HepG2 (cell line): ENCODE measurements around the gene NGEF. TPM values are rescaled to one million over a fixed set of nuclear protein-coding genes. Genes with fewer than 3 reads are reported as not detected.

Source experiments
- BRD4 ChIP-seq: sonication (generic); formaldehyde crosslinking; IDR thresholded peaks from 2 replicates; pipeline ENCODE4 v1.4.0; 2020; ENCODE audit warnings: missing genetic modification reagents
- ETV6 ChIP-seq: sonication (generic); formaldehyde crosslinking; conservative IDR thresholded peaks from 2 replicates; pipeline ENCODE4 v1.4.0; 2020; ENCODE audit warnings: missing genetic modification reagents
- FOSL1 ChIP-seq: sonication (generic); formaldehyde crosslinking; IDR thresholded peaks from 2 replicates; pipeline ENCODE4 v1.9.0; 2021; ENCODE audit warnings: missing genetic modification reagents, borderline replicate concordance
- HDAC1 ChIP-seq: sonication (generic); formaldehyde crosslinking; IDR thresholded peaks from 2 replicates; pipeline ENCODE4 v1.5.1; 2020; ENCODE audit warnings: mild to moderate bottlenecking, missing genetic modification reagents
- MAFG ChIP-seq: sonication (generic); formaldehyde crosslinking; IDR thresholded peaks from 2 replicates; pipeline ENCODE4 v1.5.1; 2020; ENCODE audit warnings: mild to moderate bottlenecking, missing genetic modification reagents
- MATR3 ChIP-seq: sonication (generic); formaldehyde crosslinking; IDR thresholded peaks from 2 replicates; pipeline ENCODE4 v1.4.0; 2020; ENCODE audit warnings: missing genetic modification reagents
- NRL ChIP-seq: sonication (generic); formaldehyde crosslinking; IDR thresholded peaks from 2 replicates; pipeline ENCODE4 v1.5.0; 2020; ENCODE audit warnings: missing genetic modification reagents, mild to moderate bottlenecking, moderate library complexity, borderline replicate concordance
- PCBP2 ChIP-seq: fragments of 200-400 bp; formaldehyde crosslinking; optimal IDR thresholded peaks from 2 replicates; pipeline ENCODE3; 2018; ENCODE audit warnings: low read length, low read depth; ENCODE audit not compliant: poor library complexity, severe bottlenecking
- TOE1 ChIP-seq: sonication (generic); formaldehyde crosslinking; IDR thresholded peaks from 2 replicates; pipeline ENCODE4 v1.4.0; 2020; ENCODE audit warnings: mild to moderate bottlenecking, missing genetic modification reagents
- ZBTB8A ChIP-seq: sonication (generic); formaldehyde crosslinking; IDR thresholded peaks from 2 replicates; pipeline ENCODE4 v1.4.0; 2020; ENCODE audit warnings: mild to moderate bottlenecking, low read depth, missing genetic modification reagents, borderline replicate concordance
- ZNF274 ChIP-seq: sonication (generic); formaldehyde crosslinking; IDR thresholded peaks from 2 replicates; pipeline ENCODE4 v1.5.1; 2020; ENCODE audit warnings: mild to moderate bottlenecking, missing genetic modification reagents
- ZNF354B ChIP-seq: sonication (generic); formaldehyde crosslinking; IDR thresholded peaks from 2 replicates; pipeline ENCODE4 v1.8.0; 2022; ENCODE audit warnings: mild to moderate bottlenecking, missing genetic modification reagents
- ZNF496 ChIP-seq: sonication (generic); formaldehyde crosslinking; IDR thresholded peaks from 2 replicates; pipeline ENCODE4 v1.8.1; 2023; ENCODE audit warnings: mild to moderate bottlenecking, moderate library complexity, missing genetic modification reagents; ENCODE audit not compliant: insufficient replicate concordance
- polyA plus RNA-seq, 8 experiments: library from polyadenylated mRNA; depleted of rRNA in 3 of 8; stranded (reverse) in 7 of 8; unstranded in 1 of 8; fragments of >200 nt; fragmentation: Illumina TruSeq in 4 of 8; extraction: Trizol in 4 of 8; gene quantifications; 2 replicates each; pipeline versions ENCODE4 v1.2.1 to v1.2.3, GENCODE V29; 2011 to 2016; ENCODE audit warnings: low read depth in 4 of 8, missing spikeins in 1 of 8, mixed read lengths in 1 of 8; ENCODE audit not compliant: insufficient read depth in 1 of 8
- total RNA-seq, 5 experiments: library from RNA; depleted of rRNA; stranded (reverse); fragments of >200 nt; fragmentation: Illumina TruSeq; extraction: Trizol; gene quantifications; 2 replicates each; pipeline ENCODE4 v1.2.3, GENCODE V29; 2016; ENCODE audit warnings: low read depth in 1 of 5
- TF ChIP-seq, protein P1 (sequence below): sonication (generic); formaldehyde crosslinking; IDR thresholded peaks from 2 replicates; pipeline ENCODE4 v1.4.0; 2020; ENCODE audit warnings: missing genetic modification reagents
- TF ChIP-seq, protein P2 (sequence below): conservative IDR thresholded peaks from 2 replicates; pipeline ENCODE4 v1.6.1; 2018; ENCODE audit warnings: missing genetic modification reagents
- TF ChIP-seq, protein P3 (sequence below), 2 experiments: sonication (generic) in 1 of 2; formaldehyde crosslinking in 1 of 2; IDR thresholded peaks; 2 replicates each; pipeline versions ENCODE4 v1.4.0 to v1.6.1; 2018 to 2020; ENCODE audit warnings: missing genetic modification reagents in 2 of 2, borderline replicate concordance in 1 of 2, low read depth in 1 of 2, mild to moderate bottlenecking in 1 of 2, missing biosample characterization in 1 of 2
- TF ChIP-seq, protein P4 (sequence below): sonication (generic); formaldehyde crosslinking; IDR thresholded peaks from 2 replicates; pipeline ENCODE4 v1.4.0; 2020; ENCODE audit warnings: missing genetic modification reagents
- TF ChIP-seq, protein P5 (sequence below): sonication (generic); formaldehyde crosslinking; IDR thresholded peaks from 2 replicates; pipeline ENCODE4 v1.4.0; 2020; ENCODE audit warnings: missing genetic modification reagents
- TF ChIP-seq, protein P6 (sequence below): IDR thresholded peaks from 2 replicates; pipeline ENCODE4 v1.6.1; 2016; ENCODE audit warnings: missing compliant biosample characterization, missing genetic modification reagents, borderline replicate concordance

The NGEF gene
- total and polyA plus RNA-seq, 2 of the 13 experiments (the other 11 are each of a cell fraction or from before 2014, with no cell fraction given), result 14.4 to 36.9 TPM

DNA sequence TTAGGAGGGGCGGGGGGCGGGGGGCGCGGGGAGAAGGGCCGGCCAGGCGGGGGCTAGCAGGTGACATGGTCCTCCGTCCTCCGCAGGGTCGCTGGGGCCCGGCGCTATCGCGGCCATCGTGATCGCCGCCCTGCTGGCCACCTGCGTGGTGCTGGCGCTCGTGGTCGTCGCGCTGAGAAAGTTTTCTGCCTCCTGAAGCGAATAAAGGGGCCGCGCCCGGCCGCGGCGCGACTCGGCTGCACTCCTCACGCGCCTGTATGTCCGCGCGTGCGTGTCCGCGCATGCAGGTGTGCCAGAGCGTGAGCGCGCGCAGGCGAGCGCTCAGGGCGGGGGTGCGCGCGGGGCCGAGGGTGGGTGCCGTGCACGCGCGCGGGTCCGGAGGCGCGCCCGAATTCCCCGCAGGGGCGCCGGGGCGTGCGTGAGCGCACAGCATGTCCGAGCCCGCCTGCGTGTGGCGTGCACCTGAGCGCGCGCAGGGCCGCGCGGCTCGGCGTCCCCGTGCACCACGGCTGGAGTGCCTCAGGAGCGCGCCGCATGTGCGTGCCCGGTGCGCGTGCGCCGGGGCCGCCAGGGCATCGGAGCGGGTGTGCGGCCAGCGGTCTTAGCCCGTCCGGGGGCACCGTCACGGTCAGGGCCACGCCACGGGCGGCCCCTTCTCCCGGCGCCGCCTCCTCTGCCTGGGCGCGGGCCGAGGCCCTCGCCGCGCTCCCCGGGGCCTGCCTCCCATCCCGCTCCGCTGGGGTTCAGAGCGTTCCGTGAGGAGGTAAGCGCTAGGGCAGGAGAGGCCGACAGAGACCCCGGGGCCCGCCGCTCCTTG, 136.7 kb downstream of the NGEF start (continued):
- TF ChIP-seq, protein P1, sequence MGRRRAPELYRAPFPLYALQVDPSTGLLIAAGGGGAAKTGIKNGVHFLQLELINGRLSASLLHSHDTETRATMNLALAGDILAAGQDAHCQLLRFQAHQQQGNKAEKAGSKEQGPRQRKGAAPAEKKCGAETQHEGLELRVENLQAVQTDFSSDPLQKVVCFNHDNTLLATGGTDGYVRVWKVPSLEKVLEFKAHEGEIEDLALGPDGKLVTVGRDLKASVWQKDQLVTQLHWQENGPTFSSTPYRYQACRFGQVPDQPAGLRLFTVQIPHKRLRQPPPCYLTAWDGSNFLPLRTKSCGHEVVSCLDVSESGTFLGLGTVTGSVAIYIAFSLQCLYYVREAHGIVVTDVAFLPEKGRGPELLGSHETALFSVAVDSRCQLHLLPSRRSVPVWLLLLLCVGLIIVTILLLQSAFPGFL (CRISPR knock-in tag), result no peak
- TF ChIP-seq ZNF274 (CRISPR knock-in tag) (0 out of 2 replicates have a peak, but pooled peaks have one; percentile 24), ZNF496 (no peak), PCBP2 (no peak), FOSL1 (CRISPR knock-in tag) (no peak), ETV6 (CRISPR knock-in tag) (no peak), NRL (CRISPR knock-in tag) (no peak), HDAC1 (CRISPR knock-in tag) (peak; percentile 65), BRD4 (peak; percentile 20; the same call in 1 of the 2 replicates), ZNF354B (CRISPR knock-in tag) (no peak), TOE1 (no peak), MAFG (no peak), ZBTB8A (CRISPR knock-in tag) (no peak), MATR3 (CRISPR knock-in tag) (no peak)
- TF ChIP-seq, protein P2, sequence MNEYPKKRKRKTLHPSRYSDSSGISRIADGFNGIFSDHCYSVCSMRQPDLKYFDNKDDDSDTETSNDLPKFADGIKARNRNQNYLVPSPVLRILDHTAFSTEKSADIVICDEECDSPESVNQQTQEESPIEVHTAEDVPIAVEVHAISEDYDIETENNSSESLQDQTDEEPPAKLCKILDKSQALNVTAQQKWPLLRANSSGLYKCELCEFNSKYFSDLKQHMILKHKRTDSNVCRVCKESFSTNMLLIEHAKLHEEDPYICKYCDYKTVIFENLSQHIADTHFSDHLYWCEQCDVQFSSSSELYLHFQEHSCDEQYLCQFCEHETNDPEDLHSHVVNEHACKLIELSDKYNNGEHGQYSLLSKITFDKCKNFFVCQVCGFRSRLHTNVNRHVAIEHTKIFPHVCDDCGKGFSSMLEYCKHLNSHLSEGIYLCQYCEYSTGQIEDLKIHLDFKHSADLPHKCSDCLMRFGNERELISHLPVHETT (CRISPR knock-in tag), result no peak
- TF ChIP-seq, protein P3, sequence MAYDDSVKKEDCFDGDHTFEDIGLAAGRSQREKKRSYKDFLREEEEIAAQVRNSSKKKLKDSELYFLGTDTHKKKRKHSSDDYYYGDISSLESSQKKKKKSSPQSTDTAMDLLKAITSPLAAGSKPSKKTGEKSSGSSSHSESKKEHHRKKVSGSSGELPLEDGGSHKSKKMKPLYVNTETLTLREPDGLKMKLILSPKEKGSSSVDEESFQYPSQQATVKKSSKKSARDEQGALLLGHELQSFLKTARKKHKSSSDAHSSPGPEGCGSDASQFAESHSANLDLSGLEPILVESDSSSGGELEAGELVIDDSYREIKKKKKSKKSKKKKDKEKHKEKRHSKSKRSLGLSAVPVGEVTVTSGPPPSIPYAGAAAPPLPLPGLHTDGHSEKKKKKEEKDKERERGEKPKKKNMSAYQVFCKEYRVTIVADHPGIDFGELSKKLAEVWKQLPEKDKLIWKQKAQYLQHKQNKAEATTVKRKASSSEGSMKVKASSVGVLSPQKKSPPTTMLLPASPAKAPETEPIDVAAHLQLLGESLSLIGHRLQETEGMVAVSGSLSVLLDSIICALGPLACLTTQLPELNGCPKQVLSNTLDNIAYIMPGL (CRISPR knock-in tag; IDR thresholded peaks at IDR 0.05; ENCODE audit: borderline replicate concordance in 1 of 2, low read depth in 1 of 2), result peak; percentile 38 to 53; a peak in 1 of 4 replicates
- TF ChIP-seq, protein P4, sequence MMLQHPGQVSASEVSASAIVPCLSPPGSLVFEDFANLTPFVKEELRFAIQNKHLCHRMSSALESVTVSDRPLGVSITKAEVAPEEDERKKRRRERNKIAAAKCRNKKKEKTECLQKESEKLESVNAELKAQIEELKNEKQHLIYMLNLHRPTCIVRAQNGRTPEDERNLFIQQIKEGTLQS (CRISPR knock-in tag), result peak; percentile 8; the same call in 1 of the 2 replicates
- TF ChIP-seq, protein P5, sequence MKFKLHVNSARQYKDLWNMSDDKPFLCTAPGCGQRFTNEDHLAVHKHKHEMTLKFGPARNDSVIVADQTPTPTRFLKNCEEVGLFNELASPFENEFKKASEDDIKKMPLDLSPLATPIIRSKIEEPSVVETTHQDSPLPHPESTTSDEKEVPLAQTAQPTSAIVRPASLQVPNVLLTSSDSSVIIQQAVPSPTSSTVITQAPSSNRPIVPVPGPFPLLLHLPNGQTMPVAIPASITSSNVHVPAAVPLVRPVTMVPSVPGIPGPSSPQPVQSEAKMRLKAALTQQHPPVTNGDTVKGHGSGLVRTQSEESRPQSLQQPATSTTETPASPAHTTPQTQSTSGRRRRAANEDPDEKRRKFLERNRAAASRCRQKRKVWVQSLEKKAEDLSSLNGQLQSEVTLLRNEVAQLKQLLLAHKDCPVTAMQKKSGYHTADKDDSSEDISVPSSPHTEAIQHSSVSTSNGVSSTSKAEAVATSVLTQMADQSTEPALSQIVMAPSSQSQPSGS (CRISPR knock-in tag), result no peak
- TF ChIP-seq, protein P6, sequence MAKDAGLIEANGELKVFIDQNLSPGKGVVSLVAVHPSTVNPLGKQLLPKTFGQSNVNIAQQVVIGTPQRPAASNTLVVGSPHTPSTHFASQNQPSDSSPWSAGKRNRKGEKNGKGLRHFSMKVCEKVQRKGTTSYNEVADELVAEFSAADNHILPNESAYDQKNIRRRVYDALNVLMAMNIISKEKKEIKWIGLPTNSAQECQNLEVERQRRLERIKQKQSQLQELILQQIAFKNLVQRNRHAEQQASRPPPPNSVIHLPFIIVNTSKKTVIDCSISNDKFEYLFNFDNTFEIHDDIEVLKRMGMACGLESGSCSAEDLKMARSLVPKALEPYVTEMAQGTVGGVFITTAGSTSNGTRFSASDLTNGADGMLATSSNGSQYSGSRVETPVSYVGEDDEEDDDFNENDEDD, result peak; percentile 52; the same call in 1 of the 2 replicates
